ENCODE data around the gene CMIP.

Gene CMIP

GRCh38 chr16:81639931-81640680 is 195.5 kb downstream of the CMIP start:
- no peak for DNase-seq (ENCODE audit: low spot score)

- no peak for DNase-seq (ENCODE audit: low spot score)
Observed at GRCh38 chr16:81640681-81641070, 196.1 kb downstream of the CMIP start.

- peak; percentile 34 for DNase-seq (ENCODE audit: low spot score)
Observed at GRCh38 chr16:81641395-81642106, 196.9 kb downstream of the CMIP start.

- no peak for DNase-seq (ENCODE audit: low spot score)
Observed at GRCh38 chr16:81642107-81642436, 197.5 kb downstream of the CMIP start.

GRCh38 chr16:81642943-81643342 is 198.3 kb downstream of the CMIP start:
- no peak for DNase-seq (ENCODE audit: low spot score)

GRCh38 chr16:81645266-81645694 is 200.7 kb downstream of the CMIP start:
- peak; percentile 90 for DNase-seq (ENCODE audit: low spot score)

- DNase-seq (ENCODE audit: low spot score) = no peak
Observed at GRCh38 chr16:81645925-81646324, 201.3 kb downstream of the CMIP start.

- no peak for DNase-seq (ENCODE audit: low spot score)
Observed at GRCh38 chr16:81646561-81646960, 202.0 kb downstream of the CMIP start.

- DNase-seq (ENCODE audit: low spot score) = no peak
Observed at GRCh38 chr16:81647527-81647926, 202.9 kb downstream of the CMIP start.

GRCh38 chr16:81649561-81650184 is 205.1 kb downstream of the CMIP start:
- no peak for DNase-seq (ENCODE audit: low spot score)

GRCh38 chr16:81650281-81650680 is 205.7 kb downstream of the CMIP start:
- no peak for DNase-seq (ENCODE audit: low spot score)

GRCh38 chr16:81650982-81651562 is 206.5 kb downstream of the CMIP start:
- no peak for DNase-seq (ENCODE audit: low spot score)

- DNase-seq (ENCODE audit: low spot score) = no peak
Observed at GRCh38 chr16:81651758-81652718, 207.4 kb downstream of the CMIP start.

- no peak for DNase-seq (ENCODE audit: low spot score)
Observed at GRCh38 chr16:81652798-81653505, 208.3 kb downstream of the CMIP start.

GRCh38 chr16:81654346-81654745 is 209.7 kb downstream of the CMIP start:
- no peak for DNase-seq (ENCODE audit: low spot score)

GRCh38 chr16:81655469-81656162 is 211.0 kb downstream of the CMIP start:
- DNase-seq (ENCODE audit: low spot score) = no peak

- no peak for DNase-seq (ENCODE audit: low spot score)
Observed at GRCh38 chr16:81657224-81657623, 212.6 kb downstream of the CMIP start.

GRCh38 chr16:81657781-81658180 is 213.2 kb downstream of the CMIP start:
- no peak for DNase-seq (ENCODE audit: low spot score)

- no peak for DNase-seq (ENCODE audit: low spot score)
Observed at GRCh38 chr16:81658373-81658772, 213.8 kb downstream of the CMIP start.

- no peak for DNase-seq (ENCODE audit: low spot score)
Observed at GRCh38 chr16:81659249-81659648, 214.6 kb downstream of the CMIP start.

All from cerebellar cortex (tissue), 1 donor.